Activated T-cell treated with anti-CD3 and anti-CD28 coated beads, Interleukin-2, amount 50 U/mL, for 72 hours (primary cell): ENCODE results near the gene DSTN. TPM values are rescaled to one million over a fixed set of nuclear protein-coding genes. Genes with fewer than 3 reads are reported as not detected.
A peak's percentile ranks its signal among the peaks of the same experiment; 100 is the strongest.

Experiments
- ATAC-seq, 2 donors: fragments of 150-1000 bp; cut with Tn5 transposase; replicated peaks in 1 of 2; 2 replicates each; pipeline ENCODE4 v1.10.0; 2021; ENCODE audit warnings: moderate library complexity in 2 of 2, mild to moderate bottlenecking in 1 of 2
- DNase-seq, 2 donors: peaks; one replicate each; pipeline ENCODE4 v3.0.0; 2021 to 2022; ENCODE audit warnings: mixed read lengths in 1 of 2
- H3K27ac Mint-ChIP-seq: one replicate; pipeline ENCODE4 v1.8.0; 2022; ENCODE audit warnings: mild to moderate bottlenecking, moderate library complexity, mixed read lengths
- H3K27me3 Mint-ChIP-seq: one replicate; pipeline ENCODE4 v1.8.0; 2022; ENCODE audit warnings: low read depth, mixed read lengths
- H3K36me3 Mint-ChIP-seq, 2 donors: one replicate each; pipeline ENCODE4 v1.8.0; 2022; ENCODE audit warnings: mixed read lengths in 2 of 2, mild to moderate bottlenecking in 1 of 2; ENCODE audit not compliant: insufficient read depth in 2 of 2
- H3K4me1 Mint-ChIP-seq: one replicate; pipeline ENCODE4 v1.8.0; 2022; ENCODE audit warnings: low read depth, mixed read lengths
- H3K4me3 Mint-ChIP-seq, 2 donors: one replicate each; pipeline ENCODE4 v1.8.0; 2022; ENCODE audit warnings: mild to moderate bottlenecking in 2 of 2, mixed read lengths in 2 of 2, moderate library complexity in 2 of 2
- H3K9me3 Mint-ChIP-seq, 2 donors: one replicate each; pipeline ENCODE4 v1.8.0; 2022; ENCODE audit warnings: mixed read lengths in 2 of 2
- total RNA-seq, 2 donors: library from RNA; stranded (reverse); gene quantifications; one replicate each; pipeline ENCODE4 v1.2.3, GENCODE V29; 2022

DSTN gene
- total RNA-seq, 2 donors from 2014 or later: 62.8 to 70.4 TPM

GRCh38 chr20:17594443-17594842 lies 24.6 kb downstream of the DSTN start:
- no peak for DNase-seq
- no peaks in the 10 kb centered on the region for H3K9me3 Mint-ChIP-seq
- ATAC-seq: no peak
- peaks cover 0 to 7% of the 10 kb centered on the region in 2 donors for H3K36me3 Mint-ChIP-seq
- no peak overlapping the region for H3K27ac Mint-ChIP-seq
- H3K4me1 Mint-ChIP-seq: peaks cover 5% of the 10 kb centered on the region
- H3K4me3 Mint-ChIP-seq: no peak overlapping the region
- H3K27me3 Mint-ChIP-seq: no peaks in the 10 kb centered on the region

GRCh38 chr20:17595856-17596255 lies 26.0 kb downstream of the DSTN start:
- peaks cover 0 to 7% of the 10 kb centered on the region in 2 donors for H3K36me3 Mint-ChIP-seq
- H3K9me3 Mint-ChIP-seq: no peaks in the 10 kb centered on the region
- no peaks in the 10 kb centered on the region for H3K4me1 Mint-ChIP-seq
- H3K4me3 Mint-ChIP-seq: no peak overlapping the region
- H3K27ac Mint-ChIP-seq: no peak overlapping the region
- no peaks in the 10 kb centered on the region for H3K27me3 Mint-ChIP-seq
- no peak for ATAC-seq
- DNase-seq: no peak

- Mint-ChIP-seq H3K4me3 (no peak overlapping the region), H3K4me1 (peaks cover 6% of the 10 kb centered on the region), H3K9me3 (no peaks in the 10 kb centered on the region), H3K36me3 (peaks cover 0 to 6% of the 10 kb centered on the region in 2 donors), H3K27ac (no peak overlapping the region), H3K27me3 (no peaks in the 10 kb centered on the region)
- DNase-seq: no peak
- ATAC-seq: no peak
Measured at GRCh38 chr20:17598013-17598550, 28.2 kb downstream of the DSTN start.

GRCh38 chr20:17601957-17602356 lies 32.1 kb downstream of the DSTN start:
- peaks cover 0 to 7% of the 10 kb centered on the region in 2 donors for H3K36me3 Mint-ChIP-seq
- ATAC-seq (no peak), DNase-seq (no peak)
- no peak overlapping the region for H3K4me3 Mint-ChIP-seq
- no peaks in the 10 kb centered on the region for H3K9me3 Mint-ChIP-seq
- no peak overlapping the region for H3K27ac Mint-ChIP-seq
- H3K4me1 Mint-ChIP-seq: peaks cover 6% of the 10 kb centered on the region
- H3K27me3 Mint-ChIP-seq: no peaks in the 10 kb centered on the region

GRCh38 chr20:17602493-17602892 lies 32.6 kb downstream of the DSTN start:
- ATAC-seq: no peak
- no peak overlapping the region for H3K27ac Mint-ChIP-seq

GRCh38 chr20:17605131-17605660 lies 35.3 kb downstream of the DSTN start:
- peaks cover 0 to 6% of the 10 kb centered on the region in 2 donors for H3K36me3 Mint-ChIP-seq
- H3K4me1 Mint-ChIP-seq: peaks cover 17% of the 10 kb centered on the region
- no peak overlapping the region for H3K4me3 Mint-ChIP-seq
- ATAC-seq: no peak
- H3K27me3 Mint-ChIP-seq: no peaks in the 10 kb centered on the region
- no peaks in the 10 kb centered on the region for H3K9me3 Mint-ChIP-seq
- H3K27ac Mint-ChIP-seq: peak overlapping the region; percentile 14
- no peak for DNase-seq

More at GRCh38 chr20:17602493-17602892, 32.6 kb downstream of the DSTN start:
- H3K27me3 Mint-ChIP-seq: no peaks in the 10 kb centered on the region
- no peak for DNase-seq
- H3K9me3 Mint-ChIP-seq: no peaks in the 10 kb centered on the region
- H3K4me1 Mint-ChIP-seq: peaks cover 6% of the 10 kb centered on the region
- peaks cover 0 to 7% of the 10 kb centered on the region in 2 donors for H3K36me3 Mint-ChIP-seq
- no peak overlapping the region for H3K4me3 Mint-ChIP-seq

GRCh38 chr20:17606001-17606400 lies 36.1 kb downstream of the DSTN start:
- Mint-ChIP-seq H3K4me3 (no peak overlapping the region), H3K27me3 (no peaks in the 10 kb centered on the region), H3K36me3 (peaks cover 0 to 6% of the 10 kb centered on the region in 2 donors), H3K27ac (no peak overlapping the region), H3K9me3 (no peaks in the 10 kb centered on the region), H3K4me1 (peaks cover 22% of the 10 kb centered on the region)
- no peak for DNase-seq
- ATAC-seq: no peak

GRCh38 chr20:17608701-17609497 lies 39.0 kb downstream of the DSTN start:
- Mint-ChIP-seq H3K27ac (no peak overlapping the region), H3K27me3 (no peaks in the 10 kb centered on the region), H3K4me3 (peak overlapping the region in 1 of 2 donors; percentile 24), H3K4me1 (peaks cover 32% of the 10 kb centered on the region), H3K9me3 (no peaks in the 10 kb centered on the region), H3K36me3 (peaks cover 0 to 4% of the 10 kb centered on the region in 2 donors)
- DNase-seq (no peak), ATAC-seq (no peak)

- H3K36me3 Mint-ChIP-seq: peaks cover 0 to 4% of the 10 kb centered on the region in 2 donors
- H3K4me3 Mint-ChIP-seq: peak overlapping the region; percentile 25 to 43
- DNase-seq: no peak
Measured at GRCh38 chr20:17609811-17610377, 40.0 kb downstream of the DSTN start.

GRCh38 chr20:17610566-17611289 lies 40.9 kb downstream of the DSTN start:
- ATAC-seq (peak; percentile 43 to 54), DNase-seq (peak; percentile 43 to 44)
- H3K36me3 Mint-ChIP-seq: peaks cover 0 to 4% of the 10 kb centered on the region in 2 donors
- peaks cover 32% of the 10 kb centered on the region for H3K4me1 Mint-ChIP-seq
- H3K4me3 Mint-ChIP-seq: peak overlapping the region; percentile 25 to 43
- H3K27me3 Mint-ChIP-seq: no peaks in the 10 kb centered on the region
- peak overlapping the region; percentile 36 for H3K27ac Mint-ChIP-seq
- no peaks in the 10 kb centered on the region for H3K9me3 Mint-ChIP-seq

More at GRCh38 chr20:17609811-17610377, 40.0 kb downstream of the DSTN start:
- peaks cover 32% of the 10 kb centered on the region for H3K4me1 Mint-ChIP-seq
- H3K9me3 Mint-ChIP-seq: no peaks in the 10 kb centered on the region
- H3K27ac Mint-ChIP-seq: peak overlapping the region; percentile 36
- no peaks in the 10 kb centered on the region for H3K27me3 Mint-ChIP-seq
- no peak for ATAC-seq

- Mint-ChIP-seq H3K27ac (no peak overlapping the region), H3K4me3 (peak overlapping the region; percentile 18 to 43), H3K9me3 (no peaks in the 10 kb centered on the region), H3K27me3 (no peaks in the 10 kb centered on the region), H3K4me1 (peaks cover 32% of the 10 kb centered on the region), H3K36me3 (peaks cover 0 to 4% of the 10 kb centered on the region in 2 donors)
- no peak for DNase-seq
- ATAC-seq: peak; percentile 32 to 47
Measured at GRCh38 chr20:17611290-17611539, 41.3 kb downstream of the DSTN start.

GRCh38 chr20:17611540-17612286 lies 41.8 kb downstream of the DSTN start:
- Mint-ChIP-seq H3K4me1 (peaks cover 32% of the 10 kb centered on the region), H3K36me3 (peaks cover 0 to 4% of the 10 kb centered on the region in 2 donors), H3K27me3 (no peaks in the 10 kb centered on the region), H3K4me3 (peak overlapping the region; percentile 18 to 43), H3K9me3 (no peaks in the 10 kb centered on the region), H3K27ac (no peak overlapping the region)
- ATAC-seq: no peak
- peak; percentile 23 to 44 for DNase-seq
